Upper lobe of left lung (tissue), 6 donors: Measurements from ENCODE around the gene PCNX3. TPM values are rescaled to one million over a fixed set of nuclear protein-coding genes. Genes with fewer than 3 reads are reported as not detected.

ENCODE experiments used
- ATAC-seq, 2 donors: fragments of 200-7000 bp; cut with Tn5 transposase; one replicate each; pipeline ENCODE4 v1.9.1; 2022; ENCODE audit warnings: mild to moderate bottlenecking in 2 of 2, moderate library complexity in 2 of 2; ENCODE audit not compliant: low FRiP score in 2 of 2
- DNase-seq, 2 donors: peaks; one replicate each; pipeline ENCODE4 v3.0.0-alpha.2; 2019 to 2020
- H3K27ac ChIP-seq, 4 donors: fragments of 200-600 bp; sonication (generic); one replicate each; pipeline ENCODE4 v1.5.1; 2016 to 2019
- H3K27me3 ChIP-seq, 4 donors: fragments of 200-600 bp; sonication (generic); one replicate each; pipeline ENCODE4 v1.5.1; 2017 to 2019
- H3K36me3 ChIP-seq, 4 donors: fragments of 200-600 bp; sonication (generic); one replicate each; pipeline ENCODE4 v1.5.1; 2016 to 2019
- H3K4me1 ChIP-seq, 4 donors: fragments of 200-600 bp; sonication (generic); one replicate each; pipeline ENCODE4 v1.5.1; 2018 to 2019
- H3K4me3 ChIP-seq, 4 donors: fragments of 200-600 bp; sonication (generic); one replicate each; pipeline ENCODE4 v1.5.1; 2017 to 2019; ENCODE audit warnings: mild to moderate bottlenecking in 2 of 4, moderate library complexity in 1 of 4
- H3K9me3 ChIP-seq, 4 donors: fragments of 200-600 bp; sonication (generic); one replicate each; pipeline ENCODE4 v1.5.1; 2018 to 2019
- CTCF ChIP-seq, 6 experiments: fragments of 450-650 bp in 4 of 6; fragments of 200-600 bp in 2 of 6; sonication (generic) in 2 of 6; IDR thresholded peaks; one replicate each; pipeline ENCODE4 v1.5.1; 2016 to 2019; ENCODE audit warnings: antibody characterized with exemption in 6 of 6
- EP300 ChIP-seq, 4 donors: sonication (generic); formaldehyde crosslinking; IDR thresholded peaks; one replicate each; pipeline ENCODE4 v1.5.1; 2017; ENCODE audit warnings: antibody characterized with exemption in 4 of 4, control low read depth in 2 of 4
- POLR2A ChIP-seq, 4 donors: fragments of 450-650 bp; IDR thresholded peaks; one replicate each; pipeline ENCODE4 v1.5.1; 2016 to 2017; ENCODE audit warnings: antibody characterized with exemption in 4 of 4, mild to moderate bottlenecking in 2 of 4
- POLR2AphosphoS5 ChIP-seq, 2 donors: sonication (generic); formaldehyde crosslinking; IDR thresholded peaks; one replicate each; pipeline ENCODE4 v1.5.1; 2017; ENCODE audit warnings: antibody characterized with exemption in 2 of 2
- WGBS, 2 donors: methylation state at CpG; one replicate each; pipeline ENCODE4 v1.1.5; 2017 to 2018; 5-methylcytosine and 5-hydroxymethylcytosine counted together
- total RNA-seq, 6 donors: library from RNA; depleted of rRNA in 4 of 6; stranded (reverse); fragments of >200 nt in 4 of 6; gene quantifications; one replicate each; pipeline versions ENCODE4 v1.1.0 to v1.2.1, GENCODE V29; 2016 to 2021
- donor health status: DM: no; HTN: no; CAD: no; lungs with moderate emphysema.
- donor health status: DM: no; HTN: yes; CAD: no; lungs with severe emphysema.

Gene PCNX3
- total RNA-seq, 6 donors from 2014 or later = 26.7 to 63.9 (median 43.9) TPM

DNA sequence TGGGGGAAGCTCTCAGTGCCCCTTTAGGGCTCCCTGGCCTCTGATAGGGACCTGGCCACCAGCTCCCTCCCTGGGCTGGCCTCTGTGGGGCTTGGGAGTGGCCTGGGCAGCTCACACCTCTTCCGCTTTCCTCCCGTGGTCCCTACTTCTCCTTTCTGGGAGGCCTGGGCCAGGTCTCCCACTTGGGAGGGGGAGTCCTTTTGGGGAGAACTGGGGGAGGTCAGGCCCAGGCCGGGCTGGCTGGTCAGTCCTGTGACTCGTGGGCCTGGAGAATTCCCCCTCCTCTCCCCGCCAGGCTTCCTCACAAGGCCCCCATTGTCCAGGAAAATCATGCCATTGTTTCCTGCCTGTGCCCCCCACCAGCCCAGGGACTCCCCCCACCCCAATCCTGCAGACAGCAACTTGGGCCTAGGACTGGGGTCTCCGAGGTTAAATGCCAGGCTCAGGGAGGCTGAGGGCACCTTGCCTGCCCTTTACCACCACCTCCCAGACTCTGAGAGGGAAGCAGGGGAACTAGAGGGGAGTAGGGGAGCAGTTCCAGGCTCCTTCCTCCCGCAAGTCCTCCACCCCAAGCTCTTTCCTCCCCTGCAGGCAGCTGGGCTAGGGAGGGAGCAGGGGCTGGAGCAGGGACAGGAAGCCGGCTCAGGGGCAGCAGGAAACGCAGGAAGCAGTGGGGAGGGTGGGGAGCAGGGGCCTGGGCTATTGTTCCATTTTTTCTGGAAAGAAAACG is 4.4 kb upstream of the PCNX3 start:
- Histone ChIP-seq H3K27ac (peak overlapping the region; percentile 94 to 96 (median 95)), H3K4me3 (peak overlapping the region; percentile 15 to 100 (median 96)), H3K4me1 (peaks cover 60 to 73% (median 69%) of the 10 kb centered on the region in 4 donors), H3K27me3 (no peaks in the 10 kb centered on the region), H3K9me3 (no peaks in the 10 kb centered on the region), H3K36me3 (peaks cover 0 to 45% (median 22%) of the 10 kb centered on the region in 4 donors)
- DNase-seq (peak in 1 of 2 donors; percentile 80), ATAC-seq (no peak)
- WGBS, 2 donors = 40 to 42% methylated on average over 9 to 10 of the region's 10 CpGs
- TF ChIP-seq POLR2AphosphoS5 (IDR thresholded peaks at IDR 0.05) = peak; percentile 42 to 62
- TF ChIP-seq POLR2A (IDR thresholded peaks at IDR 0.05) = no peak
- no peak for TF ChIP-seq EP300 (IDR thresholded peaks at IDR 0.05)

DNA sequence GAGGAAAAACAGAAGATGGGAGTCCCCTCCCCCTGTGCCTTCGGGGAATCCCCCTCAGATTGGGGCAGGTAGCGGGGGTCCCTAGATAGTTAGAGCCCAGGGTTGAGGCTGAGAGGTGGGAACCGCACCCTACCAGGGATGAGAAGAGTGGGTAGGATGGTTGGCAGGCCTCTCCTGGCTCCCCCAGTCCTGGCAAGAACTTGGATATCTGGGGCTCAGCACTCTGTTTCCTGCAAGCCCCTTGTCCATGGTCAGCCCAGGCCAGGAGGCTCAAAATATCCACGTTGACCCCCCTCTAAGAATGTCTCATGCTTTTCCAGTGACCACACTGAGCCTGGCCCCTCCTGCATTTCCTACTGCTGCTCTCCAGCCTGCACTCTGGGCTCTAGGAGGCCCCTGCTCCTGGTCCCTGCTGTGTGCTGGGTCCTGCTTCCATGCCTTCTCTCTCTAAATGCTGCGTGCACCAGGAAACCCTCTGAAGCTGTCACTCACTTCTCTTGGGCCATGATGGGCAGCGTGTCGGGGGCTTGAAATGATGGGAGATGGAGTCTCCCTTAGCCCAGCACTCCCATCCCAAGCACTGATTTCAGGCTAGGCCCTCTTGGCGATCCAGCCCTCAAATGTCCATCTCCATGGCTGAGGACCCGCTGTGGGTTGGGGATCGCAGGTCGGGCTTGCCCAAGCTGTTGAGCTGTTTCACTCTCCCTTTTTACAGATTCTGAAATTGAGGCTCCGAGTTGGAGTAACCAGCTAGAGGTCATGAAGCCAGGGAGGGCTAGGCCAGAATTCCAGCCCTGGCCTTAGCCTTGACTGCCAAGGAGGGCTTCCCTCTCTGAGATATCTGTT is 3.6 kb upstream of the PCNX3 start:
- Histone ChIP-seq H3K27ac (peak overlapping the region; percentile 94 to 96 (median 95)), H3K4me3 (peak overlapping the region; percentile 13 to 100 (median 96)), H3K27me3 (no peaks in the 10 kb centered on the region), H3K36me3 (peaks cover 0 to 37% (median 20%) of the 10 kb centered on the region in 4 donors), H3K4me1 (peaks cover 63 to 75% (median 71%) of the 10 kb centered on the region in 4 donors), H3K9me3 (no peaks in the 10 kb centered on the region)
- DNase-seq (no peak), ATAC-seq (no peak)
- WGBS, 2 donors = 51 to 52% methylated on average over 9 to 12 of the region's 12 CpGs
- TF ChIP-seq CTCF (IDR thresholded peaks at IDR 0.05) (no peak), POLR2A (IDR thresholded peaks at IDR 0.05) (no peak), POLR2AphosphoS5 (IDR thresholded peaks at IDR 0.05) (no peak), EP300 (IDR thresholded peaks at IDR 0.05) (no peak)

DNA sequence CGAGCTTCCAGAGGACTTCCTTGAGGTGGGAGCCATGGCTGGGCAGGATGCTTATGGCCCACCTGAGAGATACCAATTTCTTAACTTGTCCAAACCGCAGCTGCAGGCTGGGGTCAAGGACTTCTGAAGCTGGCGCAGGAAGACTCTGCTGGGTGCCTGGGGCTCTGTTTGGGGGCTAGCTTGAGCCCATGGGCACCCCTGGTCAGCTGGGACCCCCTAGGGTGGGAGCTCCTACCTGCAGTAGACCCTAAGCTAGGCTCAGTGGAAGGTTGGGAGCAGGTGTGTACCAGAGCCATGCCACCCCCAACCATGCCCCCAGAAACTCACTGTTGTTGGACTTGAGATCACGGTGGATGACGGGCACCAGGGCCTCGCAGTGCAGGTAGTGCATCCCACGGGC is 2.9 kb upstream of the PCNX3 start:
- WGBS, 2 donors = 20 to 35% methylated on average over 2 to 7 of the region's 7 CpGs
- peak overlapping the region; percentile 94 to 96 (median 95) for H3K27ac ChIP-seq
- peaks cover 3 to 39% (median 20%) of the 10 kb centered on the region in 4 donors for H3K36me3 ChIP-seq
- ATAC-seq (no peak), DNase-seq (no peak)
- H3K9me3 ChIP-seq = no peaks in the 10 kb centered on the region
- peaks cover 61 to 75% (median 71%) of the 10 kb centered on the region in 4 donors for H3K4me1 ChIP-seq
- TF ChIP-seq POLR2A (IDR thresholded peaks at IDR 0.05) (no peak), CTCF (IDR thresholded peaks at IDR 0.05) (no peak), EP300 (IDR thresholded peaks at IDR 0.05) (no peak), POLR2AphosphoS5 (IDR thresholded peaks at IDR 0.05) (no peak)
- H3K27me3 ChIP-seq = no peaks in the 10 kb centered on the region
- peak overlapping the region; percentile 64 to 100 (median 96) for H3K4me3 ChIP-seq

GRCh38 chr11:65613091-65613928 is 2.3 kb upstream of the PCNX3 start:
- DNase-seq (peak in 1 of 2 donors; percentile 88), ATAC-seq (no peak)
- TF ChIP-seq POLR2A (IDR thresholded peaks at IDR 0.05) = no peak
- no peak for TF ChIP-seq POLR2AphosphoS5 (IDR thresholded peaks at IDR 0.05)
- TF ChIP-seq CTCF (IDR thresholded peaks at IDR 0.05) = no peak
- TF ChIP-seq EP300 (IDR thresholded peaks at IDR 0.05) = no peak
- 13 to 25% methylated on average over 4 to 30 of the region's 43 CpGs for WGBS, 2 donors
- Histone ChIP-seq H3K4me3 (peak overlapping the region; percentile 64 to 100 (median 96)), H3K36me3 (peaks cover 9 to 39% (median 20%) of the 10 kb centered on the region in 4 donors), H3K4me1 (peaks cover 56 to 70% (median 66%) of the 10 kb centered on the region in 4 donors), H3K27ac (peak overlapping the region; percentile 94 to 96 (median 95)), H3K27me3 (no peaks in the 10 kb centered on the region), H3K9me3 (no peaks in the 10 kb centered on the region)
